CD14-positive monocyte (primary cell): ENCODE results near the gene GRWD1. TPM values are rescaled to one million over a fixed set of nuclear protein-coding genes. Genes with fewer than 3 reads are reported as not detected.

Experiments used
- DNase-seq, 3 donors: peaks; one replicate each; pipeline ENCODE4 v3.0.0-alpha.2; 2011 to 2022
- H2AFZ ChIP-seq: 2 replicates; pipeline ENCODE4 v1.6.0; 2012; ENCODE audit warnings: mild to moderate bottlenecking, low read depth, low read length, inconsistent platforms; ENCODE audit not compliant: insufficient read depth, poor library complexity, severe bottlenecking
- H3K27ac ChIP-seq, 2 donors: 1 replicate in 1 of 2; 2 replicates in 1 of 2; pipeline ENCODE4 v1.5.1; 2012 to 2013; ENCODE audit warnings: low read length in 2 of 2, control low read depth in 1 of 2, inconsistent platforms in 1 of 2, low read depth in 1 of 2, mild to moderate bottlenecking in 1 of 2
- H3K27me3 ChIP-seq, 2 donors: one replicate each; pipeline versions ENCODE4 v1.6.0 to v1.6.1; 2011 to 2013; ENCODE audit warnings: low read length in 2 of 2; ENCODE audit not compliant: control insufficient read depth in 2 of 2, insufficient read depth in 2 of 2
- H3K36me3 ChIP-seq, 2 donors: replicated peaks in 1 of 2; 1 replicate in 1 of 2; 2 replicates in 1 of 2; pipeline versions ENCODE4 v1.5.1 to v1.6.1; 2012 to 2013; ENCODE audit warnings: low read length in 2 of 2, control low read depth in 1 of 2, inconsistent platforms in 1 of 2, mild to moderate bottlenecking in 1 of 2; ENCODE audit not compliant: insufficient read depth in 2 of 2, control insufficient read depth in 1 of 2
- H3K4me1 ChIP-seq, 2 donors: 1 replicate in 1 of 2; 2 replicates in 1 of 2; pipeline versions ENCODE4 v1.5.1 to v1.6.1; 2012 to 2013; ENCODE audit warnings: low read length in 2 of 2, control low read depth in 1 of 2, inconsistent platforms in 1 of 2, mild to moderate bottlenecking in 1 of 2, moderate library complexity in 1 of 2; ENCODE audit not compliant: insufficient read depth in 2 of 2, control insufficient read depth in 1 of 2
- H3K4me2 ChIP-seq: replicated peaks from 2 replicates; pipeline ENCODE3; 2012; ENCODE audit warnings: low read length, moderate library complexity, mild to moderate bottlenecking; ENCODE audit not compliant: poor library complexity, severe bottlenecking; ENCODE audit errors: extremely low read depth
- H3K4me3 ChIP-seq, 3 experiments: fragments of 200-600 bp in 1 of 3; sonication (generic) in 1 of 3; replicated peaks in 1 of 3; 1 replicate in 2 of 3; 2 replicates in 1 of 3; pipeline ENCODE4 v1.5.1; 2011 to 2013; ENCODE audit warnings: low read length in 3 of 3, mild to moderate bottlenecking in 3 of 3, control low read depth in 2 of 3, low read depth in 2 of 3, inconsistent platforms in 1 of 3, moderate library complexity in 1 of 3
- H3K79me2 ChIP-seq: 2 replicates; pipeline ENCODE4 v1.6.0; 2012; ENCODE audit warnings: mild to moderate bottlenecking, control low read depth, inconsistent platforms, low read length, moderate library complexity; ENCODE audit not compliant: insufficient read depth
- H3K9ac ChIP-seq: 2 replicates; pipeline ENCODE4 v1.6.0; 2017; ENCODE audit warnings: low read length, mild to moderate bottlenecking; ENCODE audit not compliant: insufficient read depth, poor library complexity, severe bottlenecking
- H3K9me3 ChIP-seq, 2 donors: replicated peaks in 1 of 2; 1 replicate in 1 of 2; 2 replicates in 1 of 2; pipeline versions ENCODE4 v1.5.1 to v1.6.1; 2012 to 2013; ENCODE audit warnings: low read length in 2 of 2, control low read depth in 1 of 2; ENCODE audit not compliant: control insufficient read depth in 1 of 2, insufficient read depth in 1 of 2
- H4K20me1 ChIP-seq: 2 replicates; pipeline ENCODE4 v1.6.0; 2012; ENCODE audit warnings: mild to moderate bottlenecking, low read length, control low read depth, moderate library complexity; ENCODE audit not compliant: insufficient read depth
- H3K27ac Mint-ChIP-seq, 7 donors: one replicate each; pipeline ENCODE4 v1.8.0; 2020; ENCODE audit warnings: mild to moderate bottlenecking in 7 of 7, mixed read lengths in 7 of 7, moderate library complexity in 6 of 7, inconsistent platforms in 2 of 7
- H3K27me3 Mint-ChIP-seq, 3 donors: one replicate each; pipeline ENCODE4 v1.8.0; 2021 to 2022; ENCODE audit warnings: low read depth in 3 of 3, mild to moderate bottlenecking in 3 of 3, mixed read lengths in 3 of 3, moderate library complexity in 3 of 3, inconsistent platforms in 1 of 3
- H3K36me3 Mint-ChIP-seq, 2 donors: one replicate each; pipeline ENCODE4 v1.8.0; 2020; ENCODE audit warnings: mixed read lengths in 2 of 2, inconsistent platforms in 1 of 2, mild to moderate bottlenecking in 1 of 2
- H3K4me1 Mint-ChIP-seq: one replicate; pipeline ENCODE4 v1.8.0; 2020; ENCODE audit warnings: mild to moderate bottlenecking, mixed read lengths
- H3K4me3 Mint-ChIP-seq, 2 donors: one replicate each; pipeline ENCODE4 v1.8.0; 2020; ENCODE audit warnings: mild to moderate bottlenecking in 2 of 2, mixed read lengths in 2 of 2, moderate library complexity in 1 of 2
- H3K9me3 Mint-ChIP-seq, 7 donors: one replicate each; pipeline ENCODE4 v1.8.0; 2020 to 2022; ENCODE audit warnings: mixed read lengths in 7 of 7, mild to moderate bottlenecking in 6 of 7, moderate library complexity in 6 of 7, inconsistent platforms in 2 of 7
- CTCF ChIP-seq: fragments of 200-600 bp; IDR thresholded peaks from one replicate; pipeline ENCODE4 v1.8.0; 2022; ENCODE audit warnings: antibody characterized with exemption, mild to moderate bottlenecking
- WGBS: methylation state at CpG from one replicate; pipeline ENCODE4 v1.1.5; 2013; ENCODE audit warnings: missing lambda C conversion rate; ENCODE audit not compliant: insufficient coverage; 5-methylcytosine and 5-hydroxymethylcytosine counted together
- intact Hi-C, 2 donors: fragments of 100-400 bp; cut with micrococcal nuclease; formaldehyde crosslinking; loops; one replicate each; pipeline versions ENCODE4 v1.15.0 to v1.15.1; 2023
- polyA plus RNA-seq, 3 donors: library from polyadenylated mRNA; depleted of rRNA in 1 of 3; unstranded in 2 of 3; stranded (reverse) in 1 of 3; fragments of 300-500 nt in 2 of 3; fragments of >200 nt in 1 of 3; fragmentation: Illumina TruSeq in 2 of 3; gene quantifications; 1 replicate in 2 of 3; 2 replicates in 1 of 3; pipeline ENCODE4 v1.2.3, GENCODE V29; 2012 to 2021

GRWD1 gene
- polyA plus RNA-seq, 3 donors = 3.7 to 13.9 (median 10.0) TPM

- H3K27me3 ChIP-seq = no peaks in the 10 kb centered on the region
- H3K4me3 ChIP-seq = no peak overlapping the region
- H4K20me1 ChIP-seq = no peaks in the 10 kb centered on the region
- Mint-ChIP-seq H3K4me1 (peaks cover 12% of the 10 kb centered on the region), H3K27ac (no peak overlapping the region), H3K27me3 (peaks cover 7 to 16% (median 15%) of the 10 kb centered on the region in 3 donors), H3K36me3 (no peaks in the 10 kb centered on the region), H3K9me3 (peaks cover 0 to 5% (median 2%) of the 10 kb centered on the region in 7 donors), H3K4me3 (no peak overlapping the region)
- no peaks in the 10 kb centered on the region for H3K79me2 ChIP-seq
- peaks cover 4 to 7% of the 10 kb centered on the region in 2 donors for H3K4me1 ChIP-seq
- no peaks in the 10 kb centered on the region for H3K36me3 ChIP-seq
- TF ChIP-seq CTCF = no peak
- H3K9me3 ChIP-seq = no peaks in the 10 kb centered on the region
- H3K9ac ChIP-seq = no peak overlapping the region
- no peak for DNase-seq
- H2AFZ ChIP-seq = no peak overlapping the region
- 93% methylated on average over 19 of the region's 27 CpGs for WGBS
- H3K4me2 ChIP-seq = no peak overlapping the region
- intact Hi-C loops = no loop called here
- H3K27ac ChIP-seq = no peak overlapping the region
Measured at GRCh38 chr19:48405010-48405659, 40.6 kb upstream of the GRWD1 start.

- intact Hi-C loops = no loop called here
- Histone ChIP-seq H4K20me1 (no peaks in the 10 kb centered on the region), H3K9ac (no peak overlapping the region), H3K27me3 (no peaks in the 10 kb centered on the region), H2AFZ (no peak overlapping the region), H3K79me2 (no peaks in the 10 kb centered on the region), H3K4me2 (no peak overlapping the region), H3K4me1 (peaks cover 0 to 3% of the 10 kb centered on the region in 2 donors), H3K4me3 (no peak overlapping the region), H3K27ac (no peak overlapping the region), H3K9me3 (no peaks in the 10 kb centered on the region), H3K36me3 (no peaks in the 10 kb centered on the region)
- Mint-ChIP-seq H3K27ac (no peak overlapping the region), H3K27me3 (peaks cover 7 to 17% (median 15%) of the 10 kb centered on the region in 3 donors), H3K9me3 (peaks cover 0 to 5% (median 2%) of the 10 kb centered on the region in 7 donors), H3K4me3 (no peak overlapping the region), H3K4me1 (peaks cover 7% of the 10 kb centered on the region), H3K36me3 (no peaks in the 10 kb centered on the region)
- 77% methylated on average over 11 of the region's 13 CpGs for WGBS
- no peak for TF ChIP-seq CTCF
- no peak for DNase-seq
Measured at GRCh38 chr19:48405850-48406249, 39.9 kb upstream of the GRWD1 start.
